CD4-positive, alpha-beta T cell (primary cell): ENCODE results near the gene RTN4RL1. TPM values are rescaled to one million over a fixed set of nuclear protein-coding genes. Genes with fewer than 3 reads are reported as not detected.

Source experiments
- ATAC-seq: fragments of 200-7000 bp; cut with Tn5 transposase; one replicate; pipeline ENCODE4 v1.10.0; 2022; ENCODE audit warnings: mild to moderate bottlenecking; ENCODE audit not compliant: poor library complexity
- CTCF ChIA-PET: fragments of 350-600 bp; sonication (Branson Sonifier 250); formaldehyde crosslinking; loops from one replicate; lab custom pipeline; 2021; ENCODE audit warnings: antibody characterized with exemption, inconsistent platforms; lab: Charles Lee
- POLR2A ChIA-PET: fragments of 350-600 bp; sonication (Branson Sonifier 250); formaldehyde crosslinking; loops from one replicate; lab custom pipeline; 2021; ENCODE audit warnings: antibody characterized with exemption, inconsistent platforms; lab: Charles Lee
- DNase-seq, 14 experiments: peaks; one replicate each; pipeline ENCODE4 v3.0.0-alpha.2; 2013 to 2020; ENCODE audit warnings: mixed read lengths in 2 of 14
- H3K27ac ChIP-seq, 2 donors: one replicate each; pipeline versions ENCODE4 v1.5.1 to v1.7.0; 2013; ENCODE audit warnings: low read length in 2 of 2, low read depth in 1 of 2, mild to moderate bottlenecking in 1 of 2
- H3K27me3 ChIP-seq, 2 experiments: 1 replicate in 1 of 2; 2 replicates in 1 of 2; pipeline versions ENCODE4 v1.6.1 to v1.7.0; 2013; ENCODE audit warnings: low read length in 2 of 2, control low read depth in 1 of 2, mild to moderate bottlenecking in 1 of 2, moderate library complexity in 1 of 2; ENCODE audit not compliant: insufficient read depth in 2 of 2, control insufficient read depth in 1 of 2
- H3K36me3 ChIP-seq: one replicate; pipeline ENCODE4 v1.6.1; 2013; ENCODE audit warnings: low read length, control low read depth; ENCODE audit not compliant: insufficient read depth
- H3K4me1 ChIP-seq: one replicate; pipeline ENCODE4 v1.6.1; 2013; ENCODE audit warnings: low read length, control low read depth; ENCODE audit not compliant: insufficient read depth
- H3K4me3 ChIP-seq: one replicate; pipeline ENCODE4 v1.5.1; 2013; ENCODE audit warnings: mild to moderate bottlenecking, low read length, moderate library complexity
- H3K9me3 ChIP-seq, 2 experiments: 1 replicate in 1 of 2; 2 replicates in 1 of 2; pipeline versions ENCODE4 v1.6.1 to v1.7.0; 2013; ENCODE audit warnings: low read length in 2 of 2, mild to moderate bottlenecking in 2 of 2, control low read depth in 1 of 2, moderate library complexity in 1 of 2; ENCODE audit not compliant: control insufficient read depth in 1 of 2, insufficient read depth in 1 of 2
- H3K27ac Mint-ChIP-seq: one replicate; pipeline ENCODE4 v1.8.0; 2020; ENCODE audit warnings: mixed read lengths
- H3K27me3 Mint-ChIP-seq: one replicate; pipeline ENCODE4 v1.8.0; 2021; ENCODE audit warnings: mixed read lengths
- H3K36me3 Mint-ChIP-seq: one replicate; pipeline ENCODE4 v1.8.0; 2021; ENCODE audit warnings: low read depth, mixed read lengths
- H3K4me1 Mint-ChIP-seq: one replicate; pipeline ENCODE4 v1.8.0; 2021; ENCODE audit warnings: low read depth, mixed read lengths
- H3K4me3 Mint-ChIP-seq: one replicate; pipeline ENCODE4 v1.8.0; 2020; ENCODE audit warnings: mild to moderate bottlenecking, mixed read lengths
- H3K9me3 Mint-ChIP-seq: one replicate; pipeline ENCODE4 v1.8.0; 2020; ENCODE audit warnings: mixed read lengths
- intact Hi-C, 2 experiments: fragments of 100-400 bp; cut with DNase I in 1 of 2; cut with micrococcal nuclease in 1 of 2; formaldehyde crosslinking; loops; one replicate each; pipeline versions ENCODE4 v1.15.1 to v1.9.0; 2023 to 2025; cut with DNase I, micrococcal nuclease
- total RNA-seq, 174 experiments: library from RNA in 2 of 174; stranded (reverse) in 2 of 174; gene quantifications; one replicate each; pipeline ENCODE4 v1.2.3 and lab custom pipeline; 2021 to 2026
- TF ChIP-seq, protein P1 (sequence below): fragments of 200-600 bp; IDR thresholded peaks from one replicate; pipeline ENCODE4 v1.8.0; 2022; ENCODE audit warnings: antibody characterized with exemption, mild to moderate bottlenecking

Gene RTN4RL1
- total RNA-seq, 2 experiments from 2014 or later: 0.06 to 0.11 TPM

DNA sequence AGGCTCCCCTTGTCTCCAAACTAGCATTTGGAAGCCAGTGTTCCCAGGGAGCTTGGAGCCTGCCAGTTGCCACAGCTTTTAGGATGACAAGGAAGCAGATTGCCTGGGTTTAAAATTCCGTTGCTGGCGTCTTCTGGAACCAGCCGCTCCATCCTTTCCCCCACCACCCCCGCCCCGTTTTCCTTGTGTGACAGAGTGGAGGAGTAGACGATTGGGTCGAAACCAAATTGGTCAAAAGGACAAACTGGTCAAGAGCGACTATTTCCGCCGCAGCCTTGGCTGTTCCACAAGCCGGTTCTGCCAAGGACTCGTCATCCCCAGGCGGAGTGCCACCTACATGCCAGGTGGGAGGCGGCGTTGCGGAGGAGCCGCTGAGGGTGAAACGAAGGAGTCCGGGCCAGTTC is 104.2 kb downstream of the RTN4RL1 start:
- Mint-ChIP-seq H3K9me3 (no peaks in the 10 kb centered on the region), H3K4me1 (no peaks in the 10 kb centered on the region), H3K4me3 (no peak overlapping the region), H3K27ac (no peak overlapping the region), H3K27me3 (no peaks in the 10 kb centered on the region), H3K36me3 (no peaks in the 10 kb centered on the region)
- Histone ChIP-seq H3K4me3 (no peak overlapping the region), H3K27ac (no peak overlapping the region), H3K9me3 (no peaks in the 10 kb centered on the region), H3K27me3 (no peaks in the 10 kb centered on the region), H3K4me1 (no peaks in the 10 kb centered on the region), H3K36me3 (no peaks in the 10 kb centered on the region)
- POLR2A ChIA-PET: interaction anchor here (0.6 kb wide), 1 partner anchor 110 kb away, joined by 3 read pairs; no protein-coding TSS in a partner anchor
- CTCF ChIA-PET: no interaction called here
- intact Hi-C loops: no loop called here
- ATAC-seq (no peak), DNase-seq (peak in 1 of 14 experiments; percentile 8)
- TF ChIP-seq, protein P1, sequence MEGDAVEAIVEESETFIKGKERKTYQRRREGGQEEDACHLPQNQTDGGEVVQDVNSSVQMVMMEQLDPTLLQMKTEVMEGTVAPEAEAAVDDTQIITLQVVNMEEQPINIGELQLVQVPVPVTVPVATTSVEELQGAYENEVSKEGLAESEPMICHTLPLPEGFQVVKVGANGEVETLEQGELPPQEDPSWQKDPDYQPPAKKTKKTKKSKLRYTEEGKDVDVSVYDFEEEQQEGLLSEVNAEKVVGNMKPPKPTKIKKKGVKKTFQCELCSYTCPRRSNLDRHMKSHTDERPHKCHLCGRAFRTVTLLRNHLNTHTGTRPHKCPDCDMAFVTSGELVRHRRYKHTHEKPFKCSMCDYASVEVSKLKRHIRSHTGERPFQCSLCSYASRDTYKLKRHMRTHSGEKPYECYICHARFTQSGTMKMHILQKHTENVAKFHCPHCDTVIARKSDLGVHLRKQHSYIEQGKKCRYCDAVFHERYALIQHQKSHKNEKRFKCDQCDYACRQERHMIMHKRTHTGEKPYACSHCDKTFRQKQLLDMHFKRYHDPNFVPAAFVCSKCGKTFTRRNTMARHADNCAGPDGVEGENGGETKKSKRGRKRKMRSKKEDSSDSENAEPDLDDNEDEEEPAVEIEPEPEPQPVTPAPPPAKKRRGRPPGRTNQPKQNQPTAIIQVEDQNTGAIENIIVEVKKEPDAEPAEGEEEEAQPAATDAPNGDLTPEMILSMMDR: no peak

DNA sequence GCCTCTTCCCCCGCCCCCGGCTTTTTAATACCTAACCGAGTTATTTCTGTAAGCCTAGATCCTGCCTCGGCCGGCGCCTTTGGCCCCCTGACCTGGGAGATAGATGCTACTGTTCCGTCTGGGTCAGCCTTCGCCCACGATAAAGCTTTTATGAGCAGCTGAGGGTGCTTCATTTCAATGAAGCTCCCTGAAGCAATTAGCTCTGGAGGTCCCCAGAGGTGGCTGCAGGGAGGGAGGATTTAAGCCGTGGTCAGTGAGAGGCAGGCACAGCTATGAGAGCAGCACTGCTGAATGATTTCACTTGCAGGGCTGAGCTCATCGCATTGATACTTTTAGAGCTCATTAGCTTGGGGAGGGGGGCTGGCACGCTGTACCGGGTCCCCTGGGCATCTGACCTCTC is 105.9 kb downstream of the RTN4RL1 start:
- intact Hi-C loops: no loop called here
- Mint-ChIP-seq H3K4me1 (no peaks in the 10 kb centered on the region), H3K36me3 (no peaks in the 10 kb centered on the region), H3K9me3 (no peaks in the 10 kb centered on the region), H3K4me3 (no peak overlapping the region), H3K27ac (no peak overlapping the region), H3K27me3 (peaks cover 4% of the 10 kb centered on the region)
- no peak overlapping the region for H3K27ac ChIP-seq
- ChIA-PET CTCF (no interaction called here), POLR2A (no interaction called here)
- H3K27me3 ChIP-seq: no peaks in the 10 kb centered on the region
- TF ChIP-seq, protein P1: no peak
- H3K4me1 ChIP-seq: no peaks in the 10 kb centered on the region
- DNase-seq: no peak
- no peak overlapping the region for H3K4me3 ChIP-seq
- ATAC-seq: no peak
- no peaks in the 10 kb centered on the region for H3K36me3 ChIP-seq
- no peaks in the 10 kb centered on the region for H3K9me3 ChIP-seq

DNA sequence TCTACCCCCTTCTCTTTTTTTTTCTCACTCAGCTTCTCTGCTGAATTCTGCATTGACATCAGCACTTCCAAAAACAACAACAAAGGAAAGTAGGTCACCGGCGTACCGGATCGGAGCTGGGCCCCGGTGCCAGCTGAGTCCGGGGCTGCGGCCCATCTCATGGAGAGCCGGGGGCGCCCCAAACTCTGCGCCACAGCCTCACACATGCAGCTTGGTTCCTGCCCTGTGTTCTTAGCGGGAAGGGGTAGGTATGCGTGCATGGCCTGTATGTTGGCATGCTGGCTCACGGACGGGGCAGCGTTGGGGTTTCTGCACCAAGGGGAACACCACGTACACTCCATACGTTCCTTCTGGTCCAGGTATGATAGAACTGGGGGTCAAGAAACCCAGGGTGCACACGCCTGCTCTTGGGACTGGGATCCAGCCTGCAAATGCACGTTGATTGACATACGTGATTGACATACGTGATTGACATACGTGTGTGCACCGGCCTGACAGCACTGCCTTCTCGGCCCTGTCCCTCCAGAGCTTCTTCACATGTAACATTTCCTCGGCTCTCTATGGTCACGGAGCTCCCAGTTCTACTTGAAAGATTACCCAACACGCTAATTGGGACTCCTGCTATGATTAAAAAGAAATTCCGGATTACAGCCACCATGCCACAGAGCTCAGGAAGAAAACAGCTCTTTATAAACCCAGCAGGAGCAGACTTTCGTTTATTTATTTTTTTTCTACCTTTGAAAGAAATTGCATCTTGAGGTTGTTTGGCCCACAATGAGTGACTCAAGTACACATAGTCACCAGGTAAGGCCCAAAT is 106.6 kb downstream of the RTN4RL1 start:
- CTCF ChIA-PET: no interaction called here
- no peaks in the 10 kb centered on the region for H3K9me3 ChIP-seq
- H3K4me3 Mint-ChIP-seq: no peak overlapping the region

More for the DNA sequence above, 106.6 kb downstream of the RTN4RL1 start:
- intact Hi-C loops: no loop called here
- H3K27me3 Mint-ChIP-seq: peaks cover 4% of the 10 kb centered on the region
- Histone ChIP-seq H3K27me3 (no peaks in the 10 kb centered on the region), H3K4me1 (no peaks in the 10 kb centered on the region), H3K4me3 (no peak overlapping the region), H3K27ac (no peak overlapping the region), H3K36me3 (no peaks in the 10 kb centered on the region)
- no peaks in the 10 kb centered on the region for H3K36me3 Mint-ChIP-seq
- POLR2A ChIA-PET: no interaction called here
- TF ChIP-seq, protein P1: no peak
- H3K9me3 Mint-ChIP-seq: no peaks in the 10 kb centered on the region
- no peak for DNase-seq
- H3K27ac Mint-ChIP-seq: no peak overlapping the region
- no peak for ATAC-seq
- H3K4me1 Mint-ChIP-seq: no peaks in the 10 kb centered on the region
